Endothelial cell of umbilical vein (primary cell): Measurements from ENCODE around the gene SBSN. TPM values are rescaled to one million over a fixed set of nuclear protein-coding genes. Genes with fewer than 3 reads are reported as not detected.

Experiments used
- BruUV-seq: library from RNA; stranded (reverse); fragments of 400-500 nt; replicated peaks from 2 replicates; lab custom pipeline; 2021; lab: Mats Ljungman, UMichigan
- CTCF ChIA-PET: fragments of 300-600, 350-600 bp; sonication (Branson Sonifier 250); formaldehyde crosslinking; loops from one replicate; lab custom pipeline; 2021; ENCODE audit warnings: antibody characterized with exemption, inconsistent platforms; lab: Charles Lee
- POLR2A ChIA-PET: fragments of 300-600, 350-600 bp; sonication (Branson Sonifier 250); formaldehyde crosslinking; loops from one replicate; lab custom pipeline; 2021; ENCODE audit warnings: antibody characterized with exemption, inconsistent platforms; lab: Charles Lee
- DNase-seq: peaks from one replicate; pipeline ENCODE4 v3.0.0-alpha.2; 2011; ENCODE audit warnings: low read depth, low spot score
- FAIRE-seq: peaks from 2 replicates; lab custom pipeline; 2011; peaks lifted over from hg19 to GRCh38; lab: Jason Lieb, UNC
- H2AFZ ChIP-seq: 2 replicates; pipeline ENCODE4 v1.6.0; 2012; ENCODE audit warnings: low read depth, low read length, control low read depth, inconsistent platforms
- H3K27ac ChIP-seq: 2 replicates; pipeline ENCODE4 v1.5.1; 2011; ENCODE audit warnings: low read depth, mild to moderate bottlenecking, control low read depth, low read length, moderate library complexity; ENCODE audit not compliant: insufficient read depth
- H3K27me3 ChIP-seq, 2 experiments: 2 replicates each; pipeline versions ENCODE4 v1.6.0 to v1.6.1; 2011; ENCODE audit warnings: low read length in 2 of 2, mixed read lengths in 1 of 2; ENCODE audit not compliant: control insufficient read depth in 2 of 2, insufficient read depth in 2 of 2
- H3K36me3 ChIP-seq, 2 experiments: 2 replicates in 1 of 2; 3 replicates in 1 of 2; pipeline ENCODE4 v1.5.1; 2011; ENCODE audit warnings: low read length in 2 of 2, mild to moderate bottlenecking in 1 of 2, moderate library complexity in 1 of 2; ENCODE audit not compliant: control insufficient read depth in 2 of 2, insufficient read depth in 2 of 2; ENCODE audit errors: extremely low read depth in 1 of 2
- H3K4me1 ChIP-seq: 3 replicates; pipeline ENCODE4 v1.5.1; 2011; ENCODE audit warnings: mild to moderate bottlenecking, low read length; ENCODE audit not compliant: control insufficient read depth, insufficient read depth; ENCODE audit errors: extremely low read depth
- H3K4me2 ChIP-seq: 2 replicates; pipeline ENCODE4 v1.6.1; 2011; ENCODE audit warnings: low read length, control low read depth, mixed read lengths; ENCODE audit not compliant: insufficient read depth
- H3K4me3 ChIP-seq, 3 experiments: fragments of 200-600 bp in 1 of 3; sonication (generic), shearing (Covaris generic) in 1 of 3; replicated peaks in 1 of 3; 2 replicates each; pipeline ENCODE4 v1.5.1; 2011 to 2016; ENCODE audit warnings: control low read depth in 3 of 3, low read length in 3 of 3, mild to moderate bottlenecking in 2 of 3, inconsistent platforms in 1 of 3, low read depth in 1 of 3, moderate library complexity in 1 of 3; ENCODE audit not compliant: insufficient read depth in 1 of 3
- H3K79me2 ChIP-seq: 2 replicates; pipeline ENCODE4 v1.6.0; 2012; ENCODE audit warnings: low read length, inconsistent platforms; ENCODE audit not compliant: control insufficient read depth, insufficient read depth
- H3K9ac ChIP-seq: replicated peaks from 2 replicates; pipeline ENCODE3; 2011; ENCODE audit warnings: low read length, control low read depth; ENCODE audit not compliant: insufficient read depth; ENCODE audit errors: extremely low read depth
- H3K9me1 ChIP-seq: replicated peaks from 3 replicates; pipeline ENCODE4 v1.6.0; 2011; ENCODE audit warnings: mild to moderate bottlenecking, low read length; ENCODE audit not compliant: control insufficient read depth, insufficient read depth; ENCODE audit errors: extremely low read depth
- H3K9me3 ChIP-seq: replicated peaks from 2 replicates; pipeline ENCODE4 v1.5.1; 2012; ENCODE audit warnings: low read length, inconsistent platforms; ENCODE audit not compliant: control insufficient read depth, insufficient read depth
- H4K20me1 ChIP-seq: replicated peaks from 2 replicates; pipeline ENCODE3; 2011; ENCODE audit warnings: mild to moderate bottlenecking, low read length; ENCODE audit not compliant: control insufficient read depth, insufficient read depth; ENCODE audit errors: extremely low read depth
- CTCF ChIP-seq, 2 donors: IDR thresholded peaks; 1 replicate in 1 of 2; 2 replicates in 1 of 2; pipeline ENCODE4 v1.5.1; 2011; ENCODE audit warnings: low read length in 2 of 2, mild to moderate bottlenecking in 2 of 2, moderate library complexity in 2 of 2, control low read depth in 1 of 2, inconsistent platforms in 1 of 2, low read depth in 1 of 2; ENCODE audit not compliant: insufficient read depth in 1 of 2; ENCODE audit errors: extremely low read depth in 1 of 2
- EZH2 ChIP-seq: IDR thresholded peaks from 2 replicates; pipeline ENCODE4 v1.6.1; 2012; ENCODE audit warnings: borderline replicate concordance, low read depth, mild to moderate bottlenecking, moderate library complexity, low read length, inconsistent platforms; ENCODE audit not compliant: severe bottlenecking
- FOS ChIP-seq: IDR thresholded peaks from 2 replicates; pipeline ENCODE4 v1.6.1; 2011; ENCODE audit warnings: mild to moderate bottlenecking, low read length, moderate library complexity, borderline replicate concordance; ENCODE audit not compliant: insufficient read depth
- GATA2 ChIP-seq: IDR thresholded peaks from 2 replicates; pipeline ENCODE4 v1.7.0; 2011; ENCODE audit warnings: low read depth, mild to moderate bottlenecking, moderate library complexity, mixed read lengths, low read length; ENCODE audit not compliant: insufficient read length, insufficient read depth
- JUN ChIP-seq: IDR thresholded peaks from 2 replicates; pipeline ENCODE4 v1.6.1; 2011; ENCODE audit warnings: borderline replicate concordance, low read depth; ENCODE audit not compliant: insufficient read length, insufficient read depth
- MYC ChIP-seq: IDR thresholded peaks from one replicate; pipeline ENCODE4 v1.6.1; 2011; ENCODE audit warnings: mild to moderate bottlenecking, low read depth, low read length
- POLR2A ChIP-seq: IDR thresholded peaks from 2 replicates; pipeline ENCODE4 v1.6.1; 2012; ENCODE audit warnings: low read depth, mild to moderate bottlenecking, control low read depth, low read length
- POLR2AphosphoS5 ChIP-seq: IDR thresholded peaks from 2 replicates; pipeline ENCODE4 v1.6.1; 2012; ENCODE audit warnings: low read depth, mild to moderate bottlenecking, control low read depth, low read length, moderate library complexity; ENCODE audit not compliant: insufficient read depth
- dilution Hi-C: fragments of 300-500 bp; cut with MboI; formaldehyde crosslinking; loops from one replicate; pipeline ENCODE4 v1.15.0; 2019; ENCODE audit warnings: low sequenced_read_pairs; ENCODE audit not compliant: extremely low pct_ligation_motif_present
- intact Hi-C: fragments of 100-400 bp; cut with micrococcal nuclease; formaldehyde crosslinking; loops from one replicate; pipeline ENCODE4 v1.10.0; 2022
- polyA plus RNA-seq, 4 experiments: library from polyadenylated mRNA; depleted of rRNA in 3 of 4; stranded (reverse) in 3 of 4; unstranded in 1 of 4; fragments of >200 nt; gene quantifications; 2 replicates each; pipeline versions ENCODE4 v1.2.1 to v1.2.3, GENCODE V29; 2011 to 2012; ENCODE audit warnings: missing spikeins in 1 of 4
- total RNA-seq: library from RNA; stranded (reverse); gene quantifications from 2 replicates; pipeline ENCODE4 v1.2.3, GENCODE V29; 2021
- TF ChIP-seq, protein P1 (sequence below): IDR thresholded peaks from 2 replicates; pipeline ENCODE4 v1.6.1; 2011; ENCODE audit not compliant: insufficient read depth, insufficient read length

Gene SBSN
- total and polyA plus RNA-seq, 2 donors (not counting 3 experiments of a cell fraction or from before 2014, with no cell fraction given) = not detected

DNA sequence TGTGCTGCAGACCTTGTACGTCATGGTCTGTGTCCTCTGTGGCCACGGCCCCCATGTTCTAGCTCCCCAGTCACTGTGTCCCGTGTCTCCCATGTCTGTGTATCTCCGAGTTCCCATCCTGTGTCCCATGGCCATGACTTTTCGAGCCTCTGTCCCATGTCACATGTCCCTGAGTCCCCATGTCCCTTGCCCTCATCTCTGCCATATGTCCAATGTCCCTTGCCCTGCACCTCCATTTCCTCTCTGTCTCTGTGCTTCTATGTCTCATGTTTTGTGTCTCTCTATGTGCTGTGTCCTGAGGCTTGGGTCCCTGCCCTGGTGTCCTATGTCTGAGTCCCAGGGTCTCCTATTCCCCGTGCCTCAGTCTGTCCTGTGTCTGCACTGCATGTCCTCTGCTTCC, 33.3 kb upstream of the SBSN start:
- Histone ChIP-seq H3K4me1 (no peaks in the 10 kb centered on the region), H3K27me3 (peaks cover 0 to 4% of the 10 kb centered on the region in 2 experiments), H3K9ac (no peak overlapping the region), H3K9me1 (no peaks in the 10 kb centered on the region), H3K4me2 (no peak overlapping the region), H3K79me2 (no peaks in the 10 kb centered on the region), H3K27ac (no peak overlapping the region), H4K20me1 (no peaks in the 10 kb centered on the region), H3K9me3 (no peaks in the 10 kb centered on the region), H3K36me3 (no peaks in the 10 kb centered on the region), H3K4me3 (no peak overlapping the region), H2AFZ (no peak overlapping the region)
- no peak for FAIRE-seq
- TF ChIP-seq, protein P1, sequence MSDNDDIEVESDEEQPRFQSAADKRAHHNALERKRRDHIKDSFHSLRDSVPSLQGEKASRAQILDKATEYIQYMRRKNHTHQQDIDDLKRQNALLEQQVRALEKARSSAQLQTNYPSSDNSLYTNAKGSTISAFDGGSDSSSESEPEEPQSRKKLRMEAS = no peak
- TF ChIP-seq CTCF (IDR thresholded peaks at IDR 0.05; ENCODE audit: extremely low read depth in 1 of 2, insufficient read depth in 1 of 2, low read depth in 1 of 2, low read length in 2 of 2) (no peak), GATA2 (no peak), EZH2 (no peak), MYC (no peak), FOS (no peak), POLR2AphosphoS5 (no peak), POLR2A (no peak), JUN (no peak)
- ChIA-PET POLR2A (no interaction called here), CTCF (no interaction called here)
- no peak for DNase-seq
- intact Hi-C loops (no loop called here), dilution Hi-C loops (no loop called here)
- no TSS peak for BruUV-seq
